Neural crest cell (in vitro differentiated cells): ENCODE data around the gene GMDS. TPM values are rescaled to one million over a fixed set of nuclear protein-coding genes. Genes with fewer than 3 reads are reported as not detected.

ENCODE experiments used
- DNase-seq: peaks from one replicate; pipeline ENCODE4 v3.0.0; 2021; ENCODE audit warnings: low read depth, mixed read lengths, low spot score
- H3K27ac Mint-ChIP-seq: one replicate; pipeline ENCODE4 v1.8.0; 2021; ENCODE audit warnings: mild to moderate bottlenecking, mixed read lengths; ENCODE audit not compliant: unreplicated experiment
- H3K27me3 Mint-ChIP-seq: 2 replicates; pipeline ENCODE4 v1.8.0; 2021; ENCODE audit warnings: low read depth, mild to moderate bottlenecking, mixed read lengths
- H3K36me3 Mint-ChIP-seq: 2 replicates; pipeline ENCODE4 v1.8.0; 2021; ENCODE audit warnings: low read depth, mild to moderate bottlenecking, mixed read lengths
- H3K4me1 Mint-ChIP-seq: 2 replicates; pipeline ENCODE4 v1.8.0; 2021; ENCODE audit warnings: mixed read lengths
- H3K4me3 Mint-ChIP-seq: one replicate; pipeline ENCODE4 v1.8.0; 2021; ENCODE audit warnings: mild to moderate bottlenecking, mixed read lengths
- H3K9me3 Mint-ChIP-seq: 2 replicates; pipeline ENCODE4 v1.8.0; 2021; ENCODE audit warnings: mixed read lengths
- CTCF ChIP-seq: fragments of 200-600 bp; sonication (generic); conservative IDR thresholded peaks from 2 replicates; pipeline ENCODE4 v1.5.0; 2021; ENCODE audit warnings: antibody characterized with exemption, mild to moderate bottlenecking
- total RNA-seq: library from RNA; stranded (reverse); gene quantifications from 2 replicates; pipeline ENCODE4 v1.2.1, GENCODE V29; 2021

The GMDS gene
- total RNA-seq, 1 donor from 2014 or later, result 16.1 TPM

DNA sequence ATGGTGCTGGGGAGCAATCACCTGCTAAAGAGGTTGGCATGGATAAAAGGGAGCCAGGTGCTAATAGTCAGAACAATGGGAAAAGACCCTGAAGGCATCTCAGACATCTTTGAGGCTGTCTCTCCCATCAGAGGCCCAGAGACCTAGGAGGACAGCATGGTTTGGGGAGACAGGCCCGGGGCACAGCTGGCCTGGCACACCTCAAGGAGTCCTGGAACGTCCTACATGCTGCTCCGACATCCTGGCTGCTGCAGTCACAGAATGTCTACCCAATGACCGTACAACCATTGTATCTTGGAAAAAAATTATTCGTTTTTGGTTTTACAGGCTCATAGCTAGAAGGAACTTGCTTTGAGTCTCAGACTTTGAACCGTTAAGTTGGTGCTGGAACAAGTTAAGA is 4.4 kb downstream of the GMDS start:
- Mint-ChIP-seq H3K4me3 (peak overlapping the region; percentile 8), H3K4me1 (peaks cover 12% of the 10 kb centered on the region), H3K27me3 (peaks cover 10% of the 10 kb centered on the region), H3K9me3 (no peaks in the 10 kb centered on the region), H3K36me3 (no peaks in the 10 kb centered on the region), H3K27ac (no peak overlapping the region)
- no peak for TF ChIP-seq CTCF
- no peak for DNase-seq

GRCh38 chr6:2237001-2237400 is 8.4 kb downstream of the GMDS start:
- Mint-ChIP-seq H3K36me3 (no peaks in the 10 kb centered on the region), H3K4me1 (no peaks in the 10 kb centered on the region), H3K27ac (no peak overlapping the region), H3K9me3 (no peaks in the 10 kb centered on the region), H3K27me3 (no peaks in the 10 kb centered on the region), H3K4me3 (no peak overlapping the region)
- no peak for DNase-seq
- TF ChIP-seq CTCF, result no peak

DNA sequence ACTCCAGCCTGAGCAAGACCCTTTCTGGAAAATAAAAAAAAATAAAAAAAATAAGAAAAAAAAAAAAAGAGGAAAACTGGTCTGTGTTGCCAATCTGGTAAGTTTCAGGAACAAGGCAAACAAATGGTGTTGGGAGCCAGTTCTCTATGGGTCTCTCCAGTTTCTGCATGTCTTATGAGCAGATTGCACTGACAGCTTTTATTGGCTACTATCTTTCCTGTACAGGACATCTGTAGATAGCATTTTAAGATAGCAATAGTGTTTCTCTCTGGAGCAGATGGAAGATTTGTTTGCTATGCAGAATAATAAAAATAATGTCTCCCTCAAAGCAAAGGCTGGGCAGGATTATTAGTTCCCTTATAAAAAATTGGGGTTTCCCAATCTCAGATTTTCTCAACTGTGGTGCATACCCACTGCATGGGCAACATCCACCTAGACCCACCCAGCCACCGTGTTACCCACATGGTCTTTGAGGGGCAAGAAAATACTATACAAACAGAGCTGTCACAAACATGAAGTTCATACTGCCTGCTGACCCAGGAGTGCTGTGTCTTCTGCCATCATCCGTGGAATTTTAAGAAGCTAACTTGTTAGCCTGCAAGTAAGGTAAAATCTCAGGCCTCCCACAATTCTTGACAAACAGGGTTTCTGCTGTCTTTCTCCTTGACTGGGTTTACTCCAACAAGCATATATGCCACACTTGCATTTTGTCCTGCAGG is 9.5 kb downstream of the GMDS start:
- Mint-ChIP-seq H3K27me3 (no peaks in the 10 kb centered on the region), H3K4me1 (no peaks in the 10 kb centered on the region), H3K9me3 (no peaks in the 10 kb centered on the region), H3K4me3 (no peak overlapping the region), H3K27ac (no peak overlapping the region), H3K36me3 (no peaks in the 10 kb centered on the region)
- no peak for DNase-seq
- no peak for TF ChIP-seq CTCF

DNA sequence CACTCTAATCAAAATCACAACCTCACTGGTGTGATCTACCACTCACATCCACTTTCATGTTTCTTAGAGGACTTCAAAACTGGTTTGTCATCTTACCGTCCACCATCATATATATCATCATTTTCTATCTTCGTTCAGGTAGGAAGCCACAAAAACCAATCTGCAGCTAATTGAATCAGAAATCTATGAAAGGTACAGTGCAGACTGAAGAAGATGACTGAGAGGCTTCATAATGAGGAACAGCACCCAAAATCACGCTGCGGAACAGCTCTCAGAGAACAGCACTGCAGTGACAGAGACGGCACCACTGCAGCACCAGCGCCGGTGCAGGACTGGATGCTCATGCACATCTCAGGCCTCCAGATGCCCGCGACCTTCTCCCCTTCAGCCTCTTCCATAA is 13.0 kb downstream of the GMDS start:
- no peak for DNase-seq
- H3K4me1 Mint-ChIP-seq, result no peaks in the 10 kb centered on the region
- no peaks in the 10 kb centered on the region for H3K36me3 Mint-ChIP-seq
- H3K9me3 Mint-ChIP-seq, result peaks cover 2% of the 10 kb centered on the region
- H3K27ac Mint-ChIP-seq, result no peak overlapping the region
- H3K4me3 Mint-ChIP-seq, result no peak overlapping the region
- no peaks in the 10 kb centered on the region for H3K27me3 Mint-ChIP-seq
- no peak for TF ChIP-seq CTCF

DNA sequence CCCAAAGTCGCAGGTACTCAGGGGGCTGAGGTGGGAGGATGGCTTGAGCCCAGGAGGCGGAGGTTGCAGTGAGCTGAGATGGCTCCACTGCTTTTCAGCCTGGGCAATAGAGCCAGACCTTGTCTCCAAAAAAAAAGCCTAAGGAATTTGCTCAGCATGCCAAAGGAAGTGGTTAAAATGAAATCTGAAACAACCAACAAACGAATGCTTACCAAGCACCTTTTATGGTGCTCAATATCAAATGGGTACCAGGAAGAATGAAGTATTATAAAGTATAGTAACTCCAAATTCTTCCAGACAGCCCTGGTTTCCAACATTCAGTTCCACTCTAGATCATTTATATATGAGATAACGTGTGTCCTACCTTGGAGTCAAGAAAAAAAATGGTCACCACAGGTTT is 14.0 kb downstream of the GMDS start:
- TF ChIP-seq CTCF, result no peak
- H3K4me1 Mint-ChIP-seq, result no peaks in the 10 kb centered on the region
- H3K36me3 Mint-ChIP-seq, result no peaks in the 10 kb centered on the region
- no peak for DNase-seq
- H3K27me3 Mint-ChIP-seq, result no peaks in the 10 kb centered on the region
- H3K27ac Mint-ChIP-seq, result no peak overlapping the region
- peaks cover 2% of the 10 kb centered on the region for H3K9me3 Mint-ChIP-seq
- no peak overlapping the region for H3K4me3 Mint-ChIP-seq
